HUES6 (cell line): ENCODE results near the gene MEST.
"Not testable (repeated sequence)": the region's sequence is repeated elsewhere in the genome, so short reads cannot be mapped to it uniquely, and the experiment has no call there.

Experiments
- H3K27ac ChIP-seq: 2 replicates; pipeline ENCODE4 v1.7.0; 2013; ENCODE audit warnings: low read depth, mild to moderate bottlenecking, low read length, inconsistent platforms
- H3K27me3 ChIP-seq: 2 replicates; pipeline ENCODE4 v1.6.1; 2013; ENCODE audit warnings: low read length; ENCODE audit not compliant: control insufficient read depth, insufficient read depth
- H3K36me3 ChIP-seq: 2 replicates; pipeline ENCODE4 v1.6.1; 2013; ENCODE audit warnings: low read length; ENCODE audit not compliant: control insufficient read depth, insufficient read depth
- H3K4me1 ChIP-seq: 2 replicates; pipeline ENCODE4 v1.6.1; 2013; ENCODE audit warnings: low read length; ENCODE audit not compliant: control insufficient read depth, insufficient read depth
- H3K4me3 ChIP-seq: 2 replicates; pipeline ENCODE4 v1.5.1; 2013; ENCODE audit warnings: low read depth, low read length
- H3K9ac ChIP-seq: one replicate; pipeline ENCODE4 v1.6.1; 2013; ENCODE audit warnings: mild to moderate bottlenecking, low read length
- H3K9me3 ChIP-seq: 2 replicates; pipeline ENCODE4 v1.6.1; 2013; ENCODE audit warnings: low read depth, low read length; ENCODE audit not compliant: control insufficient read depth, insufficient read depth

MEST gene

GRCh38 chr7:130500463-130500862 is 8.6 kb downstream of the MEST start:
- peaks cover 95% of the 10 kb centered on the region for H3K36me3 ChIP-seq
- no peaks in the 10 kb centered on the region for H3K27me3 ChIP-seq

GRCh38 chr7:130500910-130501309 is 9.0 kb downstream of the MEST start:
- Histone ChIP-seq H3K4me1 (no peaks in the 10 kb centered on the region), H3K27me3 (no peaks in the 10 kb centered on the region), H3K36me3 (peaks cover 96% of the 10 kb centered on the region), H3K9me3 (no peaks in the 10 kb centered on the region), H3K27ac (no peak overlapping the region), H3K4me3 (no peak overlapping the region), H3K9ac (no peak overlapping the region)

More at GRCh38 chr7:130500463-130500862, 8.6 kb downstream of the MEST start:
- no peaks in the 10 kb centered on the region for H3K9me3 ChIP-seq
- H3K4me3 ChIP-seq: no peak overlapping the region
- H3K9ac ChIP-seq: no peak overlapping the region
- H3K4me1 ChIP-seq: no peaks in the 10 kb centered on the region
- H3K27ac ChIP-seq: no peak overlapping the region

- peaks cover 93% of the 10 kb centered on the region for H3K36me3 ChIP-seq
- H3K9me3 ChIP-seq: no peaks in the 10 kb centered on the region
- H3K27me3 ChIP-seq: no peaks in the 10 kb centered on the region
- H3K9ac ChIP-seq: no peak overlapping the region
- H3K4me3 ChIP-seq: no peak overlapping the region
- H3K27ac ChIP-seq: no peak overlapping the region
- H3K4me1 ChIP-seq: no peaks in the 10 kb centered on the region
Measured at GRCh38 chr7:130505753-130506152, 13.9 kb downstream of the MEST start.

GRCh38 chr7:130506358-130506757 is 14.5 kb downstream of the MEST start:
- no peaks in the 10 kb centered on the region for H3K27me3 ChIP-seq
- H3K9ac ChIP-seq: no peak overlapping the region
- H3K36me3 ChIP-seq: peaks cover 90% of the 10 kb centered on the region
- no peaks in the 10 kb centered on the region for H3K9me3 ChIP-seq
- H3K4me3 ChIP-seq: no peak overlapping the region
- H3K4me1 ChIP-seq: no peaks in the 10 kb centered on the region
- H3K27ac ChIP-seq: no peak overlapping the region

GRCh38 chr7:130512038-130512437 is 20.2 kb downstream of the MEST start:
- H3K36me3 ChIP-seq: peaks cover 53% of the 10 kb centered on the region
- H3K4me1 ChIP-seq, H3K27ac ChIP-seq, H3K27me3 ChIP-seq, H3K9ac ChIP-seq, H3K9me3 ChIP-seq, H3K4me3 ChIP-seq: not testable (repeated sequence)

- Histone ChIP-seq H3K9me3 (no peaks in the 10 kb centered on the region), H3K36me3 (peaks cover 47% of the 10 kb centered on the region), H3K27me3 (no peaks in the 10 kb centered on the region), H3K4me3 (no peak overlapping the region), H3K27ac (no peak overlapping the region), H3K4me1 (no peaks in the 10 kb centered on the region), H3K9ac (no peak overlapping the region)
Measured at GRCh38 chr7:130513447-130513846, 21.6 kb downstream of the MEST start.

GRCh38 chr7:130515315-130516040 is 23.6 kb downstream of the MEST start:
- no peaks in the 10 kb centered on the region for H3K9me3 ChIP-seq
- no peak overlapping the region for H3K27ac ChIP-seq
- H3K9ac ChIP-seq: no peak overlapping the region
- H3K27me3 ChIP-seq: no peaks in the 10 kb centered on the region
- peaks cover 29% of the 10 kb centered on the region for H3K36me3 ChIP-seq
- H3K4me1 ChIP-seq: no peaks in the 10 kb centered on the region
- H3K4me3 ChIP-seq: no peak overlapping the region

GRCh38 chr7:130521258-130521951 is 29.5 kb downstream of the MEST start:
- Histone ChIP-seq H3K4me1 (no peaks in the 10 kb centered on the region), H3K4me3 (no peak overlapping the region), H3K9ac (no peak overlapping the region), H3K36me3 (peaks cover 18% of the 10 kb centered on the region), H3K27ac (no peak overlapping the region), H3K27me3 (no peaks in the 10 kb centered on the region), H3K9me3 (no peaks in the 10 kb centered on the region)

GRCh38 chr7:130523519-130524125 is 31.7 kb downstream of the MEST start:
- peaks cover 10% of the 10 kb centered on the region for H3K36me3 ChIP-seq
- not testable (repeated sequence) for H3K9me3 ChIP-seq, H3K27me3 ChIP-seq, H3K27ac ChIP-seq, H3K4me1 ChIP-seq, H3K4me3 ChIP-seq, H3K9ac ChIP-seq

GRCh38 chr7:130524628-130525027 is 32.7 kb downstream of the MEST start:
- Histone ChIP-seq H3K4me3 (no peak overlapping the region), H3K27me3 (no peaks in the 10 kb centered on the region), H3K36me3 (peaks cover 13% of the 10 kb centered on the region), H3K4me1 (no peaks in the 10 kb centered on the region), H3K9me3 (no peaks in the 10 kb centered on the region), H3K9ac (no peak overlapping the region), H3K27ac (no peak overlapping the region)

GRCh38 chr7:130527752-130528355 is 36.0 kb downstream of the MEST start:
- H3K4me3 ChIP-seq, H3K27me3 ChIP-seq: not testable (repeated sequence)

More at GRCh38 chr7:130527752-130528355, 36.0 kb downstream of the MEST start:
- not testable (repeated sequence) for H3K4me1 ChIP-seq, H3K9ac ChIP-seq, H3K27ac ChIP-seq, H3K9me3 ChIP-seq
- H3K36me3 ChIP-seq: peaks cover 23% of the 10 kb centered on the region
